Ishikawa (cell line): Measurements from ENCODE around the gene BICDL2.

ENCODE experiments used
- CEBPB ChIP-seq: IDR thresholded peaks from 2 replicates; pipeline ENCODE4 v1.6.1; 2012
- CREB1 ChIP-seq: IDR thresholded peaks from 2 replicates; pipeline ENCODE4 v1.6.1; 2012; ENCODE audit warnings: low read depth
- EGR1 ChIP-seq: IDR thresholded peaks from 2 replicates; pipeline ENCODE4 v1.6.1; 2012
- EP300 ChIP-seq: IDR thresholded peaks from 2 replicates; pipeline ENCODE4 v1.6.1; 2012; ENCODE audit warnings: borderline replicate concordance
- FOXM1 ChIP-seq: IDR thresholded peaks from 2 replicates; pipeline ENCODE4 v1.6.1; 2012; ENCODE audit warnings: low read depth, borderline replicate concordance
- MAX ChIP-seq: IDR thresholded peaks from 2 replicates; pipeline ENCODE4 v1.6.1; 2012
- NFIC ChIP-seq: IDR thresholded peaks from 2 replicates; pipeline ENCODE4 v1.6.1; 2012
- RAD21 ChIP-seq: IDR thresholded peaks from 2 replicates; pipeline ENCODE4 v1.6.1; 2012; ENCODE audit warnings: low read depth
- TAF1 ChIP-seq: IDR thresholded peaks from 2 replicates; pipeline ENCODE4 v1.6.1; 2012; ENCODE audit warnings: low read depth, mild to moderate bottlenecking
- TCF12 ChIP-seq: IDR thresholded peaks from 2 replicates; pipeline ENCODE4 v1.6.1; 2012; ENCODE audit warnings: low read depth
- TEAD4 ChIP-seq: IDR thresholded peaks from 2 replicates; pipeline ENCODE4 v1.6.1; 2012
- USF1 ChIP-seq: IDR thresholded peaks from 2 replicates; pipeline ENCODE4 v1.6.1; 2012
- YY1 ChIP-seq: IDR thresholded peaks from 2 replicates; pipeline ENCODE4 v1.6.1; 2012; ENCODE audit warnings: low read depth
- ZBTB7A ChIP-seq: IDR thresholded peaks from 2 replicates; pipeline ENCODE4 v1.6.1; 2012; ENCODE audit warnings: low read depth
- TF ChIP-seq, protein P1 (sequence below): IDR thresholded peaks from 2 replicates; pipeline ENCODE4 v1.6.1; 2012; ENCODE audit warnings: low read depth, mild to moderate bottlenecking

Gene BICDL2

GRCh38 chr16:3042376-3042775, 5.6 kb upstream of the BICDL2 start:
- TF ChIP-seq ZBTB7A (no peak), RAD21 (no peak), NFIC (no peak), EGR1 (no peak), CEBPB (no peak), CREB1 (no peak), FOXM1 (no peak), TCF12 (no peak), USF1 (no peak), TAF1 (no peak), YY1 (no peak), TEAD4 (no peak), MAX (no peak), EP300 (no peak)
- TF ChIP-seq, protein P1, sequence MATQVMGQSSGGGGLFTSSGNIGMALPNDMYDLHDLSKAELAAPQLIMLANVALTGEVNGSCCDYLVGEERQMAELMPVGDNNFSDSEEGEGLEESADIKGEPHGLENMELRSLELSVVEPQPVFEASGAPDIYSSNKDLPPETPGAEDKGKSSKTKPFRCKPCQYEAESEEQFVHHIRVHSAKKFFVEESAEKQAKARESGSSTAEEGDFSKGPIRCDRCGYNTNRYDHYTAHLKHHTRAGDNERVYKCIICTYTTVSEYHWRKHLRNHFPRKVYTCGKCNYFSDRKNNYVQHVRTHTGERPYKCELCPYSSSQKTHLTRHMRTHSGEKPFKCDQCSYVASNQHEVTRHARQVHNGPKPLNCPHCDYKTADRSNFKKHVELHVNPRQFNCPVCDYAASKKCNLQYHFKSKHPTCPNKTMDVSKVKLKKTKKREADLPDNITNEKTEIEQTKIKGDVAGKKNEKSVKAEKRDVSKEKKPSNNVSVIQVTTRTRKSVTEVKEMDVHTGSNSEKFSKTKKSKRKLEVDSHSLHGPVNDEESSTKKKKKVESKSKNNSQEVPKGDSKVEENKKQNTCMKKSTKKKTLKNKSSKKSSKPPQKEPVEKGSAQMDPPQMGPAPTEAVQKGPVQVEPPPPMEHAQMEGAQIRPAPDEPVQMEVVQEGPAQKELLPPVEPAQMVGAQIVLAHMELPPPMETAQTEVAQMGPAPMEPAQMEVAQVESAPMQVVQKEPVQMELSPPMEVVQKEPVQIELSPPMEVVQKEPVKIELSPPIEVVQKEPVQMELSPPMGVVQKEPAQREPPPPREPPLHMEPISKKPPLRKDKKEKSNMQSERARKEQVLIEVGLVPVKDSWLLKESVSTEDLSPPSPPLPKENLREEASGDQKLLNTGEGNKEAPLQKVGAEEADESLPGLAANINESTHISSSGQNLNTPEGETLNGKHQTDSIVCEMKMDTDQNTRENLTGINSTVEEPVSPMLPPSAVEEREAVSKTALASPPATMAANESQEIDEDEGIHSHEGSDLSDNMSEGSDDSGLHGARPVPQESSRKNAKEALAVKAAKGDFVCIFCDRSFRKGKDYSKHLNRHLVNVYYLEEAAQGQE: no peak

DNA sequence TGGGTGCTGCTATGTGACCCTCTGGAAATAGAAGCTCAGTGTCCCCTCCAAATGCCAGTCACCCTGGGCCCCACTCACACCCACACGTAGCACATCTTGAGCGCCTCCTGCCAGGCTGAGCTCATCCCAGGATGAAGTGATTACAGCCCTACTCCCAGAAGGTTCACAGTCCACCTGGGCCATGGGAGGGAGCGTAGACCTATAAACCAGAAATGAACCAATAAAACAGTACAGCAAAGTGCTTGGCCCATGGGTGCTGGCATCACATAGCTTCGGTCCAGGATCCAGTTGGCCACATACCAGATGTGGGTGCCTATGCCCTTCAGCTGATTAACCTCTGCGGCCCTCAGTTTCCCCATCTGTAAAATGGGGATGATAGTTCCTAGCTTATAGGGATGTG, 2.2 kb upstream of the BICDL2 start:
- TF ChIP-seq TEAD4: no peak
- no peak for TF ChIP-seq TAF1
- TF ChIP-seq FOXM1: no peak
- no peak for TF ChIP-seq NFIC
- no peak for TF ChIP-seq CREB1
- no peak for TF ChIP-seq USF1
- TF ChIP-seq YY1: no peak
- TF ChIP-seq TCF12: no peak
- no peak for TF ChIP-seq EP300
- TF ChIP-seq EGR1: no peak
- TF ChIP-seq, protein P1: no peak

GRCh38 chr16:3038256-3038655, 1.5 kb upstream of the BICDL2 start:
- TF ChIP-seq RAD21 (no peak), CEBPB (peak; percentile 98), YY1 (no peak), ZBTB7A (no peak), EP300 (0 out of 2 replicates have a peak, but pooled peaks have one; percentile 23), TEAD4 (0 out of 2 replicates have a peak, but pooled peaks have one; percentile 14), TCF12 (0 out of 2 replicates have a peak, but pooled peaks have one; percentile 23), USF1 (peak; percentile 27; the same call in 1 of the 2 replicates), NFIC (peak; percentile 88)
- TF ChIP-seq, protein P1: no peak

DNA sequence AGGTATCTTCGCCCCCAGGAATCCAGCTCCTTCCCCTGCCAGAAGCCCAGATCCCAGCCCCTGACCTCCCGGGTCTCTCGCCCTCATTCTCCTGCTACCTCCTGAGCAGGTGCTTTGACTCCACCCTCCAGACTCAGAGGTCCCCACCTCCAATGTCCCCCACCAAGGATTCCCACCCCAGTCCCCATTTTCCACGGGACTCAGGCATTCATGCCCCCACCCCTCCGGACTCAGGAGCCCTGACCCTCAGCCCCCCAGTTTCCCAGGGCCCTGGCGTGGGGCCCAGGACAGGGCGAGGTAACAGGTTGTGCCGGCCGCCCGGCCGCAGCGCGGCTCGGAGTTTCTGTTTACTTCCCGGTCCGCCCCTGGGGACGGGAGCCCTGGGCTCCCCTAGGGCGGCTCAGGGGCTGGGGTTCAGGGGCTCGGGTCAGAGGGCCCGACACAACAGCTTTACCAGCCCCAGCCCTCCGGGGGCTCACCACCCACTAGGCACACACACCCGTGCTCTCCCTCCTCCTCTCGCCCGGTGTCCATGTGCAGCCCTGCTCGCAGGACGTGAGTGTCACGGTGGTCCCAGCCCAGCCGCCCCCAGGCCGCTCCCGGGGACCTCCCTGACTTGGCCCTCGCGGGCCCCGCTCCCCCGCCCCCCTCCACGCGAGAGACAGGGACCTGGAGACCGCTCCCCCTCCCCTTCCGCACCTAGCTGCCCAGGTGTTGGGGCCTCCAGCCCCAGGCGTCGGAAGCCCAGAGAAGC, 595 bp downstream of the BICDL2 start:
- TF ChIP-seq ZBTB7A: peak; percentile 75
- no peak for TF ChIP-seq TCF12
- 0 out of 2 replicates have a peak, but pooled peaks have one; percentile 16 for TF ChIP-seq NFIC
